ENCODE measurements around the gene KCNK5.

DNA sequence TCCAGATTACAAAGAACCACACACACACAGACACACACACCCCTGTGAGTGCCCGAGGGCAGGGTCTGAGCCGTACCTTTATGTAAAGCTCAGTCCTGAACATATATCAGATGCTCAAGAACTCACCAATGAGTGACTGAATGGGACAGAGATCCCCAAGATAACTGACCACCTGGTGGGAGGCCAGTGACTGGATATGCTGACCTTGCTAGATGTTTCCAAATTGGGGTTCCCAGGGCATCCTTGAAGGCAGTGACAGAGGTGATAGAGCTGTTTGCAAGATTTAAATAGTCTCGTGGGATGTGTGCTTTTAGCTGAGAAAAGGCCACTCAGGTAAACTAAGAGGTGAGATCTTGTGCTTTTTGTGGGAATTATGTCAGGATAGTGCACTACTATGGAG, 45.6 kb upstream of the KCNK5 start:
- TF ChIP-seq POLR2AphosphoS5 (IDR thresholded peaks at IDR 0.05; ENCODE audit: insufficient read depth, low read depth, low read length), result no peak
- no peak for TF ChIP-seq POLR2A (IDR thresholded peaks at IDR 0.05; ENCODE audit: low read depth, low read length)
- TF ChIP-seq, protein P1, sequence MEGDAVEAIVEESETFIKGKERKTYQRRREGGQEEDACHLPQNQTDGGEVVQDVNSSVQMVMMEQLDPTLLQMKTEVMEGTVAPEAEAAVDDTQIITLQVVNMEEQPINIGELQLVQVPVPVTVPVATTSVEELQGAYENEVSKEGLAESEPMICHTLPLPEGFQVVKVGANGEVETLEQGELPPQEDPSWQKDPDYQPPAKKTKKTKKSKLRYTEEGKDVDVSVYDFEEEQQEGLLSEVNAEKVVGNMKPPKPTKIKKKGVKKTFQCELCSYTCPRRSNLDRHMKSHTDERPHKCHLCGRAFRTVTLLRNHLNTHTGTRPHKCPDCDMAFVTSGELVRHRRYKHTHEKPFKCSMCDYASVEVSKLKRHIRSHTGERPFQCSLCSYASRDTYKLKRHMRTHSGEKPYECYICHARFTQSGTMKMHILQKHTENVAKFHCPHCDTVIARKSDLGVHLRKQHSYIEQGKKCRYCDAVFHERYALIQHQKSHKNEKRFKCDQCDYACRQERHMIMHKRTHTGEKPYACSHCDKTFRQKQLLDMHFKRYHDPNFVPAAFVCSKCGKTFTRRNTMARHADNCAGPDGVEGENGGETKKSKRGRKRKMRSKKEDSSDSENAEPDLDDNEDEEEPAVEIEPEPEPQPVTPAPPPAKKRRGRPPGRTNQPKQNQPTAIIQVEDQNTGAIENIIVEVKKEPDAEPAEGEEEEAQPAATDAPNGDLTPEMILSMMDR (IDR thresholded peaks at IDR 0.05; ENCODE audit: extremely low read depth in 1 of 2, insufficient read depth in 1 of 2, low read depth in 1 of 2, low read length in 2 of 2), result no peak
- no peak for TF ChIP-seq EZH2 (IDR thresholded peaks at IDR 0.05; ENCODE audit: borderline replicate concordance, low read depth, low read length, severe bottlenecking)
- TF ChIP-seq FOS (IDR thresholded peaks at IDR 0.05; ENCODE audit: borderline replicate concordance, insufficient read depth, low read length), result no peak
- TF ChIP-seq JUN (IDR thresholded peaks at IDR 0.05; ENCODE audit: borderline replicate concordance, insufficient read depth, insufficient read length, low read depth), result no peak
